DOHH2 (cell line): Measurements from ENCODE around the gene RAB43.

ENCODE experiments used
- H3F3A ChIP-seq: fragments of 200-600 bp; sonication (generic), shearing (Covaris generic); 2 replicates; pipeline ENCODE4 v1.6.0; 2016; ENCODE audit warnings: antibody characterized with exemption, mild to moderate bottlenecking; ENCODE audit not compliant: control insufficient read depth, insufficient read depth
- H3K27ac ChIP-seq: fragments of 200-600 bp; sonication (generic); 2 replicates; pipeline ENCODE4 v1.5.1; 2014; ENCODE audit warnings: low read depth, mild to moderate bottlenecking, low read length, moderate library complexity
- H3K27me3 ChIP-seq: fragments of 200-600 bp; sonication (generic); 2 replicates; pipeline ENCODE4 v1.6.1; 2014; ENCODE audit warnings: mild to moderate bottlenecking, low read length, mixed read lengths; ENCODE audit not compliant: control insufficient read depth
- H3K36me3 ChIP-seq: fragments of 200-600 bp; sonication (generic); 2 replicates; pipeline ENCODE4 v1.6.1; 2014; ENCODE audit warnings: mild to moderate bottlenecking, low read length, moderate library complexity, mixed read lengths; ENCODE audit not compliant: control insufficient read depth
- H3K4me1 ChIP-seq: fragments of 200-600 bp; sonication (generic); 2 replicates; pipeline ENCODE4 v1.6.1; 2014; ENCODE audit warnings: mild to moderate bottlenecking, low read length, mixed read lengths; ENCODE audit not compliant: control insufficient read depth
- H3K4me2 ChIP-seq: fragments of 200-600 bp; sonication (generic); 2 replicates; pipeline ENCODE4 v1.6.0; 2014; ENCODE audit warnings: mild to moderate bottlenecking, low read length, moderate library complexity
- H3K4me3 ChIP-seq: fragments of 200-600 bp; sonication (generic); 2 replicates; pipeline ENCODE4 v1.5.1; 2014; ENCODE audit warnings: mild to moderate bottlenecking, low read length, mixed read lengths
- H3K79me2 ChIP-seq: fragments of 200-600 bp; sonication (generic); 2 replicates; pipeline ENCODE4 v1.6.1; 2014; ENCODE audit warnings: mild to moderate bottlenecking, low read length, mixed read lengths; ENCODE audit not compliant: control insufficient read depth
- H3K9me2 ChIP-seq: fragments of 200-600 bp; sonication (generic); replicated peaks from 2 replicates; pipeline ENCODE4 v1.6.1; 2014; ENCODE audit warnings: mild to moderate bottlenecking, low read length, mixed read lengths; ENCODE audit not compliant: control insufficient read depth
- H3K9me3 ChIP-seq: fragments of 200-600 bp; sonication (generic); 2 replicates; pipeline ENCODE4 v1.6.1; 2014; ENCODE audit warnings: antibody characterized with exemption, low read length, mixed read lengths; ENCODE audit not compliant: control insufficient read depth, insufficient read depth
- H4K20me1 ChIP-seq: fragments of 200-600 bp; sonication (generic); 2 replicates; pipeline ENCODE4 v1.6.0; 2014; ENCODE audit warnings: low read depth, mild to moderate bottlenecking, antibody characterized with exemption, low read length, moderate library complexity; ENCODE audit not compliant: control insufficient read depth, insufficient read depth
- EZH2phosphoT487 ChIP-seq: fragments of 200-600 bp; sonication (generic); IDR thresholded peaks from 2 replicates; pipeline ENCODE4 v1.6.1; 2017; ENCODE audit warnings: borderline replicate concordance, mild to moderate bottlenecking, antibody characterized with exemption, low read length, moderate library complexity, mixed read lengths
- TF ChIP-seq, protein P1 (sequence below): fragments of 200-600 bp; sonication (generic); IDR thresholded peaks from one replicate; pipeline ENCODE4 v1.5.1; 2014; ENCODE audit warnings: antibody characterized with exemption, mild to moderate bottlenecking, low read depth, low read length; ENCODE audit not compliant: poor library complexity, severe bottlenecking

Gene RAB43

GRCh38 chr3:129119365-129120100 lies 2.1 kb downstream of the RAB43 start:
- Histone ChIP-seq H3K4me3 (peak overlapping the region; percentile 87), H3K27me3 (no peaks in the 10 kb centered on the region), H3K9me3 (no peaks in the 10 kb centered on the region), H3F3A (peaks cover 17% of the 10 kb centered on the region), H3K79me2 (peaks cover 5% of the 10 kb centered on the region; the same call in 1 of the 2 replicates), H3K27ac (peak overlapping the region; percentile 59), H3K36me3 (no peaks in the 10 kb centered on the region), H3K4me2 (peak overlapping the region; percentile 97), H4K20me1 (peaks cover 5% of the 10 kb centered on the region; the same call in 1 of the 2 replicates), H3K9me2 (no peaks in the 10 kb centered on the region), H3K4me1 (peaks cover 39% of the 10 kb centered on the region)
- TF ChIP-seq, protein P1, sequence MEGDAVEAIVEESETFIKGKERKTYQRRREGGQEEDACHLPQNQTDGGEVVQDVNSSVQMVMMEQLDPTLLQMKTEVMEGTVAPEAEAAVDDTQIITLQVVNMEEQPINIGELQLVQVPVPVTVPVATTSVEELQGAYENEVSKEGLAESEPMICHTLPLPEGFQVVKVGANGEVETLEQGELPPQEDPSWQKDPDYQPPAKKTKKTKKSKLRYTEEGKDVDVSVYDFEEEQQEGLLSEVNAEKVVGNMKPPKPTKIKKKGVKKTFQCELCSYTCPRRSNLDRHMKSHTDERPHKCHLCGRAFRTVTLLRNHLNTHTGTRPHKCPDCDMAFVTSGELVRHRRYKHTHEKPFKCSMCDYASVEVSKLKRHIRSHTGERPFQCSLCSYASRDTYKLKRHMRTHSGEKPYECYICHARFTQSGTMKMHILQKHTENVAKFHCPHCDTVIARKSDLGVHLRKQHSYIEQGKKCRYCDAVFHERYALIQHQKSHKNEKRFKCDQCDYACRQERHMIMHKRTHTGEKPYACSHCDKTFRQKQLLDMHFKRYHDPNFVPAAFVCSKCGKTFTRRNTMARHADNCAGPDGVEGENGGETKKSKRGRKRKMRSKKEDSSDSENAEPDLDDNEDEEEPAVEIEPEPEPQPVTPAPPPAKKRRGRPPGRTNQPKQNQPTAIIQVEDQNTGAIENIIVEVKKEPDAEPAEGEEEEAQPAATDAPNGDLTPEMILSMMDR = no peak
- no peak for TF ChIP-seq EZH2phosphoT487

- Histone ChIP-seq H3K9me3 (no peaks in the 10 kb centered on the region), H3K4me1 (peaks cover 37% of the 10 kb centered on the region), H3K27ac (no peak overlapping the region), H3K27me3 (no peaks in the 10 kb centered on the region), H3F3A (peaks cover 15% of the 10 kb centered on the region), H3K4me2 (no peak overlapping the region), H3K4me3 (no peak overlapping the region), H4K20me1 (peaks cover 5% of the 10 kb centered on the region; the same call in 1 of the 2 replicates), H3K9me2 (no peaks in the 10 kb centered on the region), H3K79me2 (peaks cover 5% of the 10 kb centered on the region; the same call in 1 of the 2 replicates), H3K36me3 (no peaks in the 10 kb centered on the region)
- TF ChIP-seq, protein P1 = no peak
- TF ChIP-seq EZH2phosphoT487 = no peak
Measured at GRCh38 chr3:129118745-129119144, 2.9 kb downstream of the RAB43 start.

- Histone ChIP-seq H3K4me1 (peaks cover 26% of the 10 kb centered on the region), H3K27ac (no peak overlapping the region), H3F3A (peaks cover 7% of the 10 kb centered on the region), H3K9me2 (no peaks in the 10 kb centered on the region), H3K4me3 (no peak overlapping the region), H3K36me3 (no peaks in the 10 kb centered on the region), H4K20me1 (no peaks in the 10 kb centered on the region), H3K4me2 (no peak overlapping the region), H3K79me2 (peaks cover 5% of the 10 kb centered on the region; the same call in 1 of the 2 replicates), H3K9me3 (no peaks in the 10 kb centered on the region), H3K27me3 (no peaks in the 10 kb centered on the region)
- TF ChIP-seq EZH2phosphoT487 = no peak
- TF ChIP-seq, protein P1 = no peak
Measured at GRCh38 chr3:129117134-129117533, 4.5 kb downstream of the RAB43 start.
